Esophagus muscularis mucosa (tissue), 4 donors: ENCODE data around the gene NPTX1. TPM values are rescaled to one million over a fixed set of nuclear protein-coding genes. Genes with fewer than 3 reads are reported as not detected.

Experiments used
- DNase-seq: peaks from one replicate; pipeline ENCODE4 v3.0.0-alpha.2; 2017; ENCODE audit errors: extremely low spot score
- H3K27ac ChIP-seq, 4 donors: fragments of 200-600 bp; sonication (generic); replicated peaks in 1 of 4; 1 replicate in 3 of 4; 2 replicates in 1 of 4; pipeline ENCODE4 v1.5.1; 2016 to 2019; ENCODE audit warnings: mild to moderate bottlenecking in 1 of 4
- H3K27me3 ChIP-seq, 4 donors: fragments of 200-600 bp; sonication (generic); one replicate each; pipeline versions ENCODE4 v1.5.1 to v1.6.0; 2016 to 2019
- H3K36me3 ChIP-seq, 4 donors: fragments of 200-600 bp; sonication (generic); one replicate each; pipeline ENCODE4 v1.5.1; 2016 to 2019
- H3K4me1 ChIP-seq, 4 donors: fragments of 200-600 bp; sonication (generic); one replicate each; pipeline ENCODE4 v1.5.1; 2016 to 2019
- H3K4me3 ChIP-seq, 4 donors: fragments of 200-600 bp; sonication (generic); 1 replicate in 2 of 4; 2 replicates in 2 of 4; pipeline ENCODE4 v1.5.1; 2016 to 2019; ENCODE audit warnings: mild to moderate bottlenecking in 4 of 4, moderate library complexity in 1 of 4
- H3K9me3 ChIP-seq, 4 donors: fragments of 200-600 bp; sonication (generic); 1 replicate in 3 of 4; 2 replicates in 1 of 4; pipeline ENCODE4 v1.5.1; 2016 to 2019
- EP300 ChIP-seq: sonication (generic); formaldehyde crosslinking; IDR thresholded peaks from one replicate; pipeline ENCODE4 v1.6.1; 2017; ENCODE audit warnings: antibody characterized with exemption
- POLR2A ChIP-seq: fragments of 450-650 bp; IDR thresholded peaks from one replicate; pipeline ENCODE4 v1.6.1; 2017; ENCODE audit warnings: antibody characterized with exemption, moderate library complexity, mild to moderate bottlenecking, low read depth
- POLR2AphosphoS5 ChIP-seq, 2 donors: sonication (generic); formaldehyde crosslinking; IDR thresholded peaks; one replicate each; pipeline ENCODE4 v1.6.1; 2017; ENCODE audit warnings: antibody characterized with exemption in 2 of 2
- WGBS: methylation state at CpG from one replicate; pipeline ENCODE4 v1.1.5; 2018; 5-methylcytosine and 5-hydroxymethylcytosine counted together
- intact Hi-C: fragments of 100-400 bp; cut with DNase I; formaldehyde crosslinking; loops from one replicate; pipeline ENCODE4 v1.15.1; 2023
- total RNA-seq, 4 donors: library from RNA; depleted of rRNA; stranded (reverse); fragments of >200 nt; gene quantifications; one replicate each; pipeline versions ENCODE4 v1.1.0 to v1.2.1, GENCODE V29; 2016
- TF ChIP-seq, protein P1 (sequence below), 3 experiments: fragments of 200-600 bp in 2 of 3; fragments of 450-650 bp in 1 of 3; sonication (generic) in 2 of 3; IDR thresholded peaks; one replicate each; pipeline ENCODE4 v1.5.1; 2017 to 2019; ENCODE audit warnings: antibody characterized with exemption in 3 of 3, mild to moderate bottlenecking in 2 of 3, moderate library complexity in 1 of 3

NPTX1 gene
- total RNA-seq, 4 donors from 2014 or later: 0.42 to 5.5 (median 4.1) TPM

GRCh38 chr17:80474961-80475909 lies 1.2 kb downstream of the NPTX1 start:
- intact Hi-C loops: loop anchor here (10.0 kb wide), 1 partner anchor 70 kb away; the partner anchor contains the start of gene RPTOR

GRCh38 chr17:80474231-80474960 lies 2.0 kb downstream of the NPTX1 start:
- no peak for DNase-seq
- intact Hi-C loops: loop anchor here (10.0 kb wide), 1 partner anchor 70 kb away; the partner anchor contains the start of gene RPTOR
- TF ChIP-seq POLR2A (no peak), POLR2AphosphoS5 (IDR thresholded peaks at IDR 0.05) (no peak)
- TF ChIP-seq, protein P1, sequence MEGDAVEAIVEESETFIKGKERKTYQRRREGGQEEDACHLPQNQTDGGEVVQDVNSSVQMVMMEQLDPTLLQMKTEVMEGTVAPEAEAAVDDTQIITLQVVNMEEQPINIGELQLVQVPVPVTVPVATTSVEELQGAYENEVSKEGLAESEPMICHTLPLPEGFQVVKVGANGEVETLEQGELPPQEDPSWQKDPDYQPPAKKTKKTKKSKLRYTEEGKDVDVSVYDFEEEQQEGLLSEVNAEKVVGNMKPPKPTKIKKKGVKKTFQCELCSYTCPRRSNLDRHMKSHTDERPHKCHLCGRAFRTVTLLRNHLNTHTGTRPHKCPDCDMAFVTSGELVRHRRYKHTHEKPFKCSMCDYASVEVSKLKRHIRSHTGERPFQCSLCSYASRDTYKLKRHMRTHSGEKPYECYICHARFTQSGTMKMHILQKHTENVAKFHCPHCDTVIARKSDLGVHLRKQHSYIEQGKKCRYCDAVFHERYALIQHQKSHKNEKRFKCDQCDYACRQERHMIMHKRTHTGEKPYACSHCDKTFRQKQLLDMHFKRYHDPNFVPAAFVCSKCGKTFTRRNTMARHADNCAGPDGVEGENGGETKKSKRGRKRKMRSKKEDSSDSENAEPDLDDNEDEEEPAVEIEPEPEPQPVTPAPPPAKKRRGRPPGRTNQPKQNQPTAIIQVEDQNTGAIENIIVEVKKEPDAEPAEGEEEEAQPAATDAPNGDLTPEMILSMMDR (IDR thresholded peaks at IDR 0.05): peak in 1 of 3 experiments; percentile 14
- Histone ChIP-seq H3K9me3 (no peaks in the 10 kb centered on the region), H3K27ac (peak overlapping the region in 2 of 4 donors; percentile 61 to 65), H3K4me3 (peak overlapping the region; percentile 49 to 59 (median 52)), H3K36me3 (peaks cover 0 to 11% (median 3%) of the 10 kb centered on the region in 4 donors), H3K27me3 (peaks cover 22 to 100% (median 35%) of the 10 kb centered on the region in 4 donors), H3K4me1 (peaks cover 42 to 55% (median 52%) of the 10 kb centered on the region in 4 donors)
- WGBS: under 1% methylated on average over 11 of the region's 16 CpGs

More at GRCh38 chr17:80474961-80475909, 1.2 kb downstream of the NPTX1 start:
- Histone ChIP-seq H3K4me1 (peaks cover 42 to 55% (median 52%) of the 10 kb centered on the region in 4 donors), H3K9me3 (no peaks in the 10 kb centered on the region), H3K27ac (peak overlapping the region in 2 of 4 donors; percentile 61 to 65), H3K4me3 (peak overlapping the region; percentile 49 to 59 (median 52)), H3K27me3 (peaks cover 22 to 100% (median 42%) of the 10 kb centered on the region in 4 donors), H3K36me3 (peaks cover 0 to 11% (median 3%) of the 10 kb centered on the region in 4 donors)
- 6% methylated on average over 21 of the region's 55 CpGs for whole genome bisulfite sequencing
- no peak for DNase-seq
- TF ChIP-seq EP300: no peak

GRCh38 chr17:80473701-80474100 lies 2.7 kb downstream of the NPTX1 start:
- peaks cover 40 to 51% (median 48%) of the 10 kb centered on the region in 4 donors for H3K4me1 ChIP-seq
- TF ChIP-seq POLR2AphosphoS5 (IDR thresholded peaks at IDR 0.05) (no peak), POLR2A (no peak), EP300 (no peak)
- TF ChIP-seq, protein P1 (IDR thresholded peaks at IDR 0.05): no peak
- no peak overlapping the region for H3K4me3 ChIP-seq
- WGBS: 64% methylated on average over 7 of the region's 7 CpGs
- H3K36me3 ChIP-seq: peaks cover 0 to 11% (median 3%) of the 10 kb centered on the region in 4 donors
- peak overlapping the region in 1 of 4 donors; percentile 61 for H3K27ac ChIP-seq
- DNase-seq: no peak
- H3K9me3 ChIP-seq: no peaks in the 10 kb centered on the region
- H3K27me3 ChIP-seq: peaks cover 20 to 100% (median 28%) of the 10 kb centered on the region in 4 donors
- intact Hi-C loops: loop anchor here (10.0 kb wide), 1 partner anchor 71 kb away; the partner anchor contains the start of gene RPTOR

GRCh38 chr17:80472996-80473395 lies 3.4 kb downstream of the NPTX1 start:
- TF ChIP-seq POLR2A: no peak
- 63% methylated on average over 2 of the region's 12 CpGs for WGBS
- H3K4me3 ChIP-seq: no peak overlapping the region
- H3K27ac ChIP-seq: no peak overlapping the region
- no peak for DNase-seq
- intact Hi-C loops: loop anchor here (10.0 kb wide), 1 partner anchor 72 kb away; the partner anchor contains the start of gene RPTOR
- peaks cover 0 to 11% (median 3%) of the 10 kb centered on the region in 4 donors for H3K36me3 ChIP-seq
- peaks cover 33 to 44% (median 41%) of the 10 kb centered on the region in 4 donors for H3K4me1 ChIP-seq
- H3K9me3 ChIP-seq: no peaks in the 10 kb centered on the region
- H3K27me3 ChIP-seq: peaks cover 13 to 100% (median 21%) of the 10 kb centered on the region in 4 donors

DNA sequence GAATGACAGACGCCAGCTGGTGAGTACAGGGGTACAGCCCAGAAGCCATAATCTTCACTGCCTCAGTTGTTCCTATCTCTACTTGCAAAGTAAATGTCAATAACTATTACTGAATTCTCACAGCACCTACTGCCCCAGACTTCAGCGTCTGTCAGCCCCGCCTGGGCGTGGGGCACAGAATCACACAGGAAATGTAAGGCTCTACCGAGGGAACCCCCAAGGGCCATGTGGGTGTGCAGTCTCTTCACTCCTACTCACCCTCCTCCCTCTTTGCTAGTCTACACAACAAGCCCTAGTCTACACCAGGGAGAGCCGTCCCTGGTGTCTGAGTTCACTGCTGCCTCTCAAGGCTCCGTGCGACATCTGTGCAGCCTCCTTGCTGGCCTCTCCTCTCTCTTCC lies 4.5 kb downstream of the NPTX1 start:
- intact Hi-C loops: loop anchor here (10.0 kb wide), 1 partner anchor 73 kb away; the partner anchor contains the start of gene RPTOR
- Histone ChIP-seq H3K36me3 (peaks cover 0 to 11% (median 3%) of the 10 kb centered on the region in 4 donors), H3K27me3 (peaks cover 7 to 93% (median 11%) of the 10 kb centered on the region in 4 donors), H3K4me1 (peaks cover 22 to 33% (median 31%) of the 10 kb centered on the region in 4 donors), H3K27ac (no peak overlapping the region), H3K4me3 (no peak overlapping the region), H3K9me3 (no peaks in the 10 kb centered on the region)
- WGBS: 87% methylated on average over 8 of the region's 8 CpGs
- no peak for TF ChIP-seq POLR2A
- TF ChIP-seq POLR2AphosphoS5 (IDR thresholded peaks at IDR 0.05): no peak
- no peak for TF ChIP-seq EP300
- TF ChIP-seq, protein P1 (IDR thresholded peaks at IDR 0.05): no peak
- DNase-seq: no peak
